8988T (cell line): Measurements from ENCODE around the gene USF1.
"Not testable (repeated sequence)": the region's sequence is repeated elsewhere in the genome, so short reads cannot be mapped to it uniquely, and the experiment has no call there.

Experiments used
- DNase-seq: peaks from one replicate; pipeline ENCODE4 v3.0.0; 2011

The USF1 gene

GRCh38 chr1:161076410-161076809, 30.6 kb upstream of the USF1 start:
- no peak for DNase-seq

GRCh38 chr1:161074676-161075368, 29.0 kb upstream of the USF1 start:
- DNase-seq: no peak

- DNase-seq: no peak
Measured at GRCh38 chr1:161073474-161074121, 27.8 kb upstream of the USF1 start.

- DNase-seq: no peak
Measured at GRCh38 chr1:161072751-161073449, 27.1 kb upstream of the USF1 start.

- DNase-seq: peak; percentile 80
Measured at GRCh38 chr1:161071886-161072371, 26.2 kb upstream of the USF1 start.

- DNase-seq: no peak
Measured at GRCh38 chr1:161070761-161071160, 25.0 kb upstream of the USF1 start.

- DNase-seq: no peak
Measured at GRCh38 chr1:161069731-161070270, 24.0 kb upstream of the USF1 start, which contains the start of gene ARHGAP30. ARHGAP30 (minus strand) TSS chr1:161069891; CDS start chr1:161069624, 267 bp downstream.

- DNase-seq: no peak
Measured at GRCh38 chr1:161069241-161069640, 23.5 kb upstream of the USF1 start.

GRCh38 chr1:161068306-161069234, 22.8 kb upstream of the USF1 start:
- DNase-seq: no peak

- no peak for DNase-seq
Measured at GRCh38 chr1:161066694-161067093, 20.9 kb upstream of the USF1 start.

- DNase-seq: not testable (repeated sequence)
Measured at GRCh38 chr1:161065681-161066080, 19.9 kb upstream of the USF1 start.

GRCh38 chr1:161063936-161064335, 18.2 kb upstream of the USF1 start:
- DNase-seq: not testable (repeated sequence)

GRCh38 chr1:161061419-161061818, 15.6 kb upstream of the USF1 start:
- DNase-seq: no peak

- no peak for DNase-seq
Measured at GRCh38 chr1:161059293-161059692, 13.5 kb upstream of the USF1 start.

GRCh38 chr1:161054805-161055204, 9.0 kb upstream of the USF1 start:
- no peak for DNase-seq

GRCh38 chr1:161054232-161054631, 8.5 kb upstream of the USF1 start:
- DNase-seq: no peak

GRCh38 chr1:161052899-161053298, 7.1 kb upstream of the USF1 start:
- DNase-seq: no peak

- DNase-seq: no peak
Measured at GRCh38 chr1:161051219-161051618, 5.4 kb upstream of the USF1 start.

GRCh38 chr1:161048949-161049722, 3.4 kb upstream of the USF1 start:
- no peak for DNase-seq

- no peak for DNase-seq
Measured at GRCh38 chr1:161047436-161048420, 2.0 kb upstream of the USF1 start.
